HK-2 (cell line): ENCODE data around the gene SLC25A19.

Source experiments
- DNase-seq: peaks from one replicate; pipeline ENCODE4 v3.0.0-alpha.2; 2018; ENCODE audit not compliant: unreplicated experiment

Gene SLC25A19

DNA sequence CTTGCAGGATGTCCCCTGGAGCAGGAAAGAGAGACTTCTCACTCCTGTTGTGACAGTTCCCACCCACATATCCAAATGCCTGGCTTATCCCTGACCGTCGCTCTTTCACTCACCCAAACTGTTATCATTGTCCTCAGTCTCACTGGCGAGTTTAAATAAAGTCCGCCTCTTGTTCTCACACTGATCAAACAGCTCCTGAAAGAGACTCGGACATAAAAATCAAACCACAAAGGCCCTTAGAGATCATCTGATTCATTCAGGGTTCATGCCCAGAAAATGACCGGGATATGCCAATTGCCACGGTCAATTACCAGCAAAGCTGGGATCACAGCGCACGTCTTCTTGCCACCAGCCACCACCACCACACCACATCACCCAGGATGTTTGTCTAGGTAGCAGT is 47.7 kb downstream of the SLC25A19 start:
- no peak for DNase-seq

DNA sequence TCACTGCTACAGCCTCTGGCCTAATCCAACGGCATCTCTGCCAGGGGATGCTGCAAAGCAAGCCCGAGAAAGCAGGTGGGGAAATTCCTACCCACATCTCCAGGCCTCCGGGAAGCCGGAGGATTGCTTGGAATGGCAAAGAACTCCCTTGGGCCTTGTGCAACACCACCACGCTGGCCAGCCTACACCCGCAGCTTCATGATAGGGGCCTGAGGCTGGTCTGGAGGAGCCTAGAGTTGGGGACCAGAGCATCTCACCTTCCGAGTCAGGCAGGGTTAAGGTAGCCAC is 48.1 kb downstream of the SLC25A19 start:
- no peak for DNase-seq

DNA sequence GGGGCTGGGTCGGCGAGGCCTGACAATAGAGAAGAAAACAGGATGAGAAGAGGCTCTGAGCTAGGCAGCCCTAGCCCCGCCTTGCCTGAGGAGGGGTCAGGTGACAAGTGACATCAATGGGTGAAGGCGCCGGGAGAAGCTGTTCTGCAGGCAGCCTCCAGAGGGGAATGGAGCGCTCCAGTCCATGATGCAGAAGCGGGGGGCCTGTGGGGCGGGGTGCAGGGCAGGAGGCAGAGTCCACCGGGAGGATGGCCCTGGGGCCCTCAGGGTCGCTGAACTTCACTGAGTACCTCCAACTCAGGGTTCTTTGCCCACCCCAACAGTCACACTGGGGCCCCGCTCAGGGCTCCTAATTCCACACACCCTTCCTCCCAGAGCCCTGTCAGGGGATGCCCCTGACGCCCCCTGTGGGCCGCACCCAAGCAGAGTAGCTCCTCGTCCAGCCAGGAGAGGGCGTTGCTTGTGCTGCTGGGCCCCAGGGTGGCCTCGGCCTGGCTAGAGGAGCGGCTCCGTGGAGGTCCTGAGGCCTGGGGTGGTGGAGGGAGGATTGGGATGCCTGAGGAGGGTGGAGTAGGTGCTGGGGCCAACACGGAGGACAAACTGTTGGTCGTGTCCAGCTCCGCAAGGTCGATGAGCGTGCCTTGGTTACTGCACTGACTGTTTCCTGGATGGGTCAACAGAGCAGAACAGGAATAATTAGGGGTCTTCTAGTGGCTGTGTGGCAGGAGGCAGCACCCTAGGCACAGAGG is 48.7 kb downstream of the SLC25A19 start:
- peak; percentile 42 for DNase-seq

DNA sequence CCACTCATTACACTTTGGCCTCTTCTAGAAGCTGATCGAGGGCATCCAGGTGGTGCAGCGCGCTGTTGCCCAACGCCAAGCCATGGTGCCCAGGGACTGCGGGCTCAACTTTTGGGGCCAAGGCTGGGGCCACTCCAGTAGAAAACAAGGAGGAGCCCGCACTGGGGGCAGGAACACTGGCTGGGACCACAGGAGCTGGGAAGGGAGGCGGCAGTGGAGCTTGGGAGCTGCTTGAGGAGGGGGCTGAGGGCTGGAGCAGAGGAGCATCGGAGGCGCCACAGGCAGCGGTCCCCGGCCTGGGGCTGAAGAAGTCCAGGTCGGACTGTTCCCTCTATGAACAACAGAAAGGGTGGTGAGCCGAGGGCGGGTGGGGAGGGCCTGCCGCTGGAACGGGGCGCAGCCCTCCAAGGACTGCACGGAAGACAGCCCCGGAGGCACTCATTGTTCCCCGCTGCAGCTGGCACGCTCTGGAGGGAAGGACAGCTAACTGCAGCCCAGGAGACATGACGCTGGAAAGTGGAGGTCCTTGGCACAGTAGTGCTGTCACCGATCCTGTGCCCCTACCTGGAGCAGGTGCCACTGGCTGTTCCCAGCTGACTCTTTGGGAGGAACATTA is 49.3 kb downstream of the SLC25A19 start:
- DNase-seq: no peak

DNA sequence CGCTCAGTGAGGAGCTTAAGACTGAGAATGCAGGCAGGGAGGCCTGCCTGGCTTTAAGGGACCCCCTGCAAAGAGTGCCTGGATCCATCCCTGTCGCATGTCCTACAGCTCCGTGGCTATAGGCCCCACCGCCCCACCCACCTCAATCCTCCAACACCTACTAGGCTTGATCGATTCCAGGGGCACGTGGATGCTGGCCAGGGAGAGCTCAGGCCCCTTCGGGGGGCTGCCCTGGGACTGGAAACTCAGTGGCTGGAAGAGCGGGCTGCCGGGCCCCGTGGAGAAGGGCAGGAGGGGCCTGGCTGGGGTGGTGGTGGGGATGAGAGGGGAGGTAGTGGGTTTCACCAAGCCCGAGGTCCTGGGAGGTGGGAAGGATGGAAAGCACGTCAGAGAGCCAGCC is 50.0 kb downstream of the SLC25A19 start:
- DNase-seq: no peak

DNA sequence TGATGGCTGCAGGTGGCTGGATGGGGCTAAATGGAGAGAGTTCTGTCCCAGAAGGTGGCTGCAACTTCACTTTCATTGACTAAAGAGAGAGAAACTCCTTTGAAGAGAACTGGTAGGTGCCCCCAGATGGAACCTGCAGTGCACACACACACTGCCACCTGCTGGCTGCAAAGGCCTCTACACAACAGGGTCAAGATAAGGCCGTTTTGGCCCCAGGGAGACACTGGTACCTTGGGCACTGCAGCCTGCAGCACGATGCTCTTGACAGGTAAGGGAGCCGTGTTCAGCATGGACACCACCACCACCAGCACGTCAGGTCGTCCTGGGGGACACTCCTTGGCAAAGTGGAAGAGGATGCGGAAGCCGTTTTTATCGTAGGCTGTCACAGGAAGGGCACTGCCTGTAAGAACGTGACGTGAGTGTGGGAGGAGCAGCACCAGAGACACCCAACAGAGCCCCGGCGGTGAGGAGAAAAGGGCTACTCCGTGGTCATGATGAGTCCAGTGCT is 50.5 kb downstream of the SLC25A19 start:
- DNase-seq: peak; percentile 63

DNA sequence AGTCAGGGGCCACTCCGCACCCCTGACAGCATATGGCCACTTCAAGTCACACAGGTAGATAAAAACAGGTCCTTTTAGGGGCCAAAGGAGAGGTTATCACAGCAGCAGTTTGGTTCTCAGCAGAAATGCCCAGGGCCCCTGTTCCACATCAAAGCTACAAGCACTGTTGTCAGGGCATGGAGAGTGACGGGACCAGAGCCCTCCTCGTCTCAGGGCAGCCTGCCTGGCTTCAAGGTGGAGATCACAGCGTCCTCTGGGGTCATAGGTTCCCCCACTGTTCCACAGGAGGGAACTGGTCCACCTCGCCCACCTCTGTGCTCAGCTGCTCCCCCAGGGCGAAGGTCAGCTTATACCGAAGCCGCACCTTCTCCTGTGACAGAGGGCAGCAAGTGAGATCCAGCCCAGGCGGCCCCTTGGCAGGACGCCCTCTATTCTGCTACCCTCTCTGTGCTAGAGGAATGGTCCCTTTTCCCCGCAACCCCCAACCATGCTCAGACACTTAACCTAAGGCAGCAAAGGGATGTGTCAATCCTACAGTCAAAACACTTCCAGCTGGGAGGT is 51.1 kb downstream of the SLC25A19 start:
- no peak for DNase-seq

DNA sequence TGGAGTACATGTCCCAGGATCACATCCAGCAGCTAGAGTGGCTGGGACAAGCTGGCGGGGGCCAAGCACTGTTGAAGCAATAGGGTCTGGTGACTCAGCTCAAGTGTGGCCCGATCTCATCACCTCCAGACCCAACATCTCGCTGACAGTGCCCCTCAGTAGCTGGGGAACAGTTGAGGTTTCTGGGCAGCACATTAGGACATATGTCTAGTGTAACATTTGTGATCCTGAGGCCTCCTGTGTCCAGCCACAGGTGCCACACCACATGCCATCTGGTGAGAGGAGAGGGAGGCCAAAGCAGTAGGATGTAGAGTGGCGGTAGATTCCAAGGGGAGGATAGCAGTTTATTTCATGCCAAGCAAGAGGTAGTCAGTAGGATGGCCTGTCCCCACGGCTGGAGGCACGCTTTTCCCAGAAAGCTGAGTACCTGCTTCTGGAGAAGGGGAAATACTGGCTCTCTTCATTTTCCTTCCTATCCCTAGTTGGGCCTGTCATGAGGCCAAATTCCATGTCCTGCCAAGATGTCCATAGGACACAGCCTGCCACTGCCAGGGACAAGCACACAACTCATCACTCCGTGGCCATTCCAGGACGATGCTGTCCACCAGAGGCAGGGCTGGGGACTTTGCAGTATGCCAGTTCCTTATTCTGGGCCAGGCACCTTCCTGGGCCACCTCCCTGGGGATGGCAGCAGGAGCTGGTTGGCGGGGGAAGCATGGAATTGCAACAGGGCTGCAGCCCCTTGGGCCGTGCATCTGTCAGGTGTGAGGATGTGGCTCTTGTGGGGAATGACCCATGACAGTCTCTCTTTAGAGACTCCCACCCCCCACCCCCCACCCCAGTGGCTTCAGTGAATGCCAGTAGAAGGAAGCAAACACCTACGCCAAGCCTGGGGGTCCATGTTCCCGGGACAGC is 51.9 kb downstream of the SLC25A19 start:
- DNase-seq: no peak

DNA sequence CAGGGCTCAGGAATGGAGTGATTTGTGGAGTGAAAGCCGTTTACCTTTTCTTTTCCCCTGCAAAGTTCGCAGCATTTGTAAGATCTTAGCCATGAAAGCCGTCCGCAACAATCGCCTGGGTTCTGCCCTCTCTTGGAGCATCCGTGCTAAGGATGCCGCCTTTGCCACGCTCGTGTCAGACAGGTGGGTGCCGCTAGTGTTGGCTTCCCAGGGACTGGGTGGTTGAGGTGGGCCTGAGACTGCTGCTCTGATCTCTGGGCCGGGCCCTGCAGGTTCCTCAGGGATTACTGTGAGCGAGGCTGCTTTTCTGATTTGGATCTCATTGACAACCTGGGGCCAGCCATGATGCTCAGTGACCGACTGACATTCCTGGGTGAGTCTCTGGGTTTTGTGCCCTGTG is 56.4 kb downstream of the SLC25A19 start:
- no peak for DNase-seq

DNA sequence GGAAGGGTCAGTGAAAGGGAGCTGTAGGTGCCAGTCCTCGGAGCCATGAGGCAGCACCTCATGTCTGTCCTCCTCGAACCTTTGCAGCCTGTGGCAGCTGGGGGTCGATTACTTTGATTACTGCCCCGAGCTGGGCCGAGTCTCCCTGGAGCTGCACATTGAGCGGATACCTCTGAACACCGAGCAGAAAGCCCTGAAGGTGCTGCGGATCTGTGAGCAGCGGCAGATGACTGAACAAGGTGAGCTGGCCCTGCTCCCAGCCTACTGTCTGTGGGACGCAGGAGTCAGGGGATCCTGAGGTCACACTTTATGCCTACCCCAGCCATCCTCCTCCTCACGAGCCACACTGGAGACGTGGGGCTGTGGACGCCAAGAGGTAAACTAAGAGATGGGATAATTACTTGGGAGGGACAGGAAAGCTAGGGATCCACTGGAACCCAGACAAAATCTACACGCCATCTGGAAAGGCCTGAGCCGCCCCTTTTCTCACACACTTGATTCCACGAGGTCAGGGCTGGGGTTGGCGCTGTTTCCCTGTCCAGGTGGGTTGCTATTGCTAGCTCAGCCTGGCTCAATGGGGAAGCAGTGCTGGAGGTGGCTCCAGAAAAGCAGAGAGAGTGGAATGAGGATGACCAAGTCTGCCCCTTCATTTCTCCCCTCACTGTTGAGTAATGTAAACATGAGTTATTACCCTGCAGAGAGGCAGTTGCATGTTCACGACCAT is 57.3 kb downstream of the SLC25A19 start:
- no peak for DNase-seq

DNA sequence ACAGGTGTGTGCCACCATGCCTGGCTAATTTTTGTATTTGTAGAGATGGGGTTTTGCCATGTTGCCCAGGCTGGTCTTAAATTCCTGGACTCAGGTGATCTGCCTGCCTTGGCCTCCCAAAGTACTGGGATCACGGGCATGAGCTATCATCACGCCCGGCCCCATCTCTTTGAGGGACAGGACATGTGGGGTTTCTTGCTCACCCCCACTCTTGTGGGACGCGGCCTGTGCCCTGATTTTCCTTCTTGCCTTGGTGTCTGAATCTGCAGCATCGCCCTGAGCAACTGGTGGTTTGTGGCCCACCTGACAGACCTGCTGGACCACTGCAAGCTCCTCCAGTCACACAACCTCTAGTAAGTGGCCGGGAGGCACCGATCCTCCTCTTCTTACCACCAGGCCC is 58.2 kb downstream of the SLC25A19 start:
- DNase-seq: no peak

DNA sequence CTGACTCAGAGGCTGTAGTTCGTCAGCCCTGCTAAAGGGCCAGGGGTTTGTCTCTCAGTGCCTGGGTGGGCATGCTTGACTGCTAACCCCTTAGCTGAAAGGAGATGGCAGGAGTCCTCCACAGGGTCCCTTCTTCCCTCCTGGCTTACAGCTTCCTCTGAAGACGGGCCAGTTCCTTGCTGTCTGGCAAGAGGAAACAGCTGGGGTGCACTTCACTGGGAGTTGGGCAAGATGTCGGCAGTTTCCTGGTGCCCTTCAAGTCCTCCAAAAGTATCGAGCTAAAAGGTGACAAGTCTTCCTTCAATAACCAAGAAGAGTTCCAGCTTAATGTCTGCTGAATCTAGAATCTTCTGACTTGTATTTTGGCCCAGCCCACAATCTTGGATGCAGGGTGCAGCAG is 60.4 kb downstream of the SLC25A19 start:
- no peak for DNase-seq

DNA sequence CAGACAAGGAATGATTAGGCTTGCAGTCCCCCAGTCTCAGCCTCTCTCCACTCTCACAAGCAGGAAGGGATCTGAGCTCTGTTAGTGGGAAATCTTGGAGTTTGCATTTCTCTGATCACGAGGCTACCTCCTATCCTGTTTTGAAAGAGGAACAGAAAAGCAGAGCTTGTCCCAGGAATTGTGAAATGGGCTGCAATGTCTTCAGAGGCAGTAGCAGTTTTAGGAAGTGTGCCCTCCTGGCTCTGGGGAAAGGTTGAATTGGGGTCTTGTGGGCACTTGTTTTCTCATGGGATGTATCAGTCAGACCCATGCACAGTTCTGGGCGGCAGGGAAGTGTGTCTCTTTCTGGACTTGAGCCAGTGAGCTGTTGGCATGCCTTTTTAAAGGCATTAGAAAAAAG is 60.9 kb downstream of the SLC25A19 start:
- DNase-seq: no peak

DNA sequence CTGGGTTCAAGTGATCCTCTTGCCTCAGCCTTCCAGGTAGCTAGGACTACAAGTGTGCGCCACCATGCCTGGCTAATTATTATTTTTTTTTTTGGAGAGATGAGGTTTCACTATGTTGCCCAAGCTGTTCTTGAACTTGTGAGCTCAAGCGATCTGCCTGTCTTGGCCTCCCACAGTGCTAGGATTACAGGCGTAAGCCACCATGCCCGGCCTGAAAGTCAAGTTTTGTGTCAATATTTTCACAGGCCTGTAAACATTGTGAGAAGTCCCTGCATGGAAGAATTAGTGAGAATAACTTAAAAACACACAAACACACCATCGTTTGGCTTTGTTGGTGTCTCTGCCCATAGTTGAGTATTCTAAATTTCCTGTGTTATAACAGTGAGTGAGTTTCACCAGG is 61.5 kb downstream of the SLC25A19 start:
- DNase-seq: no peak

DNA sequence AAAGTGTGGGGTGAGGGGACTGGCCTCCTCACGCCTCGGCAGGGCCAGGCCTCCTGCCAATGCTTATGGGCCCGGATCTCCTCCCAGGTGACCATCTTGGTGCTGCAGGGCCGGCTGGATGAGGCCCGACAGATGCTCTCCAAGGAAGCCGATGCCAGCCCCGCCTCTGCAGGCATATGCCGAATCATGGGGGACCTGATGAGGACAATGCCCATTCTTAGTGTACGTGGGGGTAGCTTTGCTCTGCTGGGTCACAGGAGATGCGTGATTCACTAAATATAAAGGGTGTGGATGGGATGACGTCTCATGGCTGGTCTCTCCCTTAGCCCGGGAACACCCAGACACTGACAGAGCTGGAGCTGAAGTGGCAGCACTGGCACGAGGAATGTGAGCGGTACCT is 64.2 kb downstream of the SLC25A19 start:
- DNase-seq: no peak
